ENCODE data around the gene RFX7.

The RFX7 gene

GRCh38 chr15:56040081-56041035 is 203.3 kb downstream of the RFX7 start:
- Histone ChIP-seq H3K4me3 (ENCODE audit: low read depth, low read length) (no peak overlapping the region), H3K9me3 (ENCODE audit: control insufficient read depth, insufficient read depth, low read depth, low read length) (no peaks in the 10 kb centered on the region), H3K4me1 (ENCODE audit: control insufficient read depth, insufficient read depth, low read length) (peaks cover 12% of the 10 kb centered on the region; the same call in 1 of the 2 replicates), H3K36me3 (ENCODE audit: control insufficient read depth in 2 of 2, insufficient read depth in 1 of 2, low read length in 2 of 2) (no peaks in the 10 kb centered on the region), H3K27ac (ENCODE audit: extremely low read depth, low read depth, low read length) (peak overlapping the region; percentile 78)
- ChIA-PET CTCF (interaction anchor here (0.5 to 2.8 kb wide), 5 partner anchors 8 to 451 kb away, joined by 3 to 11 read pairs (median 4); no protein-coding TSS in a partner anchor), POLR2A (interaction anchor here (0.7 kb wide), 1 partner anchor 46 kb away, joined by 3 read pairs; no protein-coding TSS in a partner anchor)
- TF ChIP-seq ZNF398 (tag by site-specific recombination; IDR thresholded peaks at IDR 0.05) = peak; percentile 63; the same call in 1 of the 2 replicates
- peak; percentile 74; the same call in 1 of the 2 replicates for TF ChIP-seq TSHZ1 (tag by site-specific recombination; IDR thresholded peaks at IDR 0.05; ENCODE audit: borderline replicate concordance)
- TF ChIP-seq ZSCAN5A (tag by site-specific recombination; IDR thresholded peaks at IDR 0.05) = no peak
- peak; percentile 42; the same call in 1 of the 2 replicates for TF ChIP-seq ZNF335 (tag by site-specific recombination; conservative IDR thresholded peaks at IDR 0.05)
- no peak for TF ChIP-seq ZNF645 (tag by site-specific recombination; IDR thresholded peaks at IDR 0.05)
- peak; percentile 75; the same call in 1 of the 2 replicates for TF ChIP-seq ZSCAN23 (tag by site-specific recombination; IDR thresholded peaks at IDR 0.05)
- TF ChIP-seq ZNF202 (tag by site-specific recombination; IDR thresholded peaks at IDR 0.05; ENCODE audit: borderline replicate concordance) = no peak
- peak; percentile 93 for TF ChIP-seq ZEB2 (tag by site-specific recombination; IDR thresholded peaks at IDR 0.05)
- TF ChIP-seq ZNF292 (tag by site-specific recombination; IDR thresholded peaks at IDR 0.05; ENCODE audit: borderline replicate concordance, low read depth) = no peak
- TF ChIP-seq SCRT2 (tag by site-specific recombination; IDR thresholded peaks at IDR 0.05) = no peak
- no peak for TF ChIP-seq GLI4 (tag by site-specific recombination; IDR thresholded peaks at IDR 0.05)
- TF ChIP-seq ZNF366 (tag by site-specific recombination; conservative IDR thresholded peaks at IDR 0.05) = peak; percentile 95
- peak; percentile 89 for TF ChIP-seq SP7 (tag by site-specific recombination; IDR thresholded peaks at IDR 0.05)
- TF ChIP-seq ZFP41 (tag by site-specific recombination; IDR thresholded peaks at IDR 0.05; ENCODE audit: borderline replicate concordance) = no peak
- no peak for TF ChIP-seq MEIS1 (CRISPR knock-in tag; IDR thresholded peaks at IDR 0.05; ENCODE audit: borderline replicate concordance)
- TF ChIP-seq ZNF121 (tag by site-specific recombination; IDR thresholded peaks at IDR 0.05) = no peak
- TF ChIP-seq YY1 (tag by site-specific recombination; IDR thresholded peaks at IDR 0.05) = no peak
- TF ChIP-seq ZNF513 (tag by site-specific recombination; IDR thresholded peaks at IDR 0.05) = 0 out of 2 replicates have a peak, but pooled peaks have one; percentile 6
- peak; percentile 30; the same call in 1 of the 2 replicates for TF ChIP-seq PATZ1 (tag by site-specific recombination; IDR thresholded peaks at IDR 0.05)
- TF ChIP-seq ZNF114 (tag by site-specific recombination; IDR thresholded peaks at IDR 0.05) = no peak
- 0 out of 2 replicates have a peak, but pooled peaks have one; percentile 31 for TF ChIP-seq ZBTB8A (tag by site-specific recombination; IDR thresholded peaks at IDR 0.05)
- no peak for TF ChIP-seq ZNF138 (tag by site-specific recombination; IDR thresholded peaks at IDR 0.05; ENCODE audit: borderline replicate concordance)
- TF ChIP-seq ZNF600 (tag by site-specific recombination; IDR thresholded peaks at IDR 0.05) = 0 out of 2 replicates have a peak, but pooled peaks have one; percentile 18
- peak; percentile 62; the same call in 1 of the 2 replicates for TF ChIP-seq ZNF394 (tag by site-specific recombination; IDR thresholded peaks at IDR 0.05; ENCODE audit: borderline replicate concordance)

Measured in HEK293 (cell line).